PC-3 (cell line): ENCODE results near the gene TRMT2A. TPM values are rescaled to one million over a fixed set of nuclear protein-coding genes. Genes with fewer than 3 reads are reported as not detected.

ENCODE experiments used
- ATAC-seq: fragments of 200-7000 bp; cut with Tn5 transposase; 2 replicates; pipeline ENCODE4 v1.9.1; 2020; ENCODE audit warnings: mild to moderate bottlenecking, moderate library complexity
- BruUV-seq: library from RNA; stranded (reverse); fragments of 400-500 nt; replicated peaks from 2 replicates; lab custom pipeline; 2021; lab: Mats Ljungman, UMichigan
- CTCF ChIA-PET: fragments of 300-600 bp; sonication (Branson Sonifier 250); formaldehyde crosslinking; loops from one replicate; lab custom pipeline; 2022; ENCODE audit warnings: antibody characterized with exemption; lab: Charles Lee
- POLR2A ChIA-PET: fragments of 300-600 bp; sonication (Branson Sonifier 250); formaldehyde crosslinking; loops from one replicate; lab custom pipeline; 2022; ENCODE audit warnings: antibody characterized with exemption; ENCODE audit not compliant: unreplicated experiment; lab: Charles Lee
- DNase-seq: peaks from one replicate; pipeline ENCODE4 v3.0.0-alpha.2; 2015
- H2AFZ ChIP-seq: fragments of 300-600 bp; sonication (generic); 2 replicates; pipeline ENCODE4 v1.6.0; 2016; ENCODE audit warnings: antibody characterized with exemption, low read length
- H3F3A ChIP-seq: fragments of 300-600 bp; sonication (generic); one replicate; pipeline ENCODE4 v1.6.0; 2017; ENCODE audit warnings: antibody characterized with exemption, low read length, control low read depth, mild to moderate bottlenecking; ENCODE audit not compliant: unreplicated experiment
- H3K27ac ChIP-seq: fragments of 300-600 bp; sonication (generic); 2 replicates; pipeline ENCODE4 v1.5.1; 2016; ENCODE audit warnings: mild to moderate bottlenecking, low read length
- H3K27me3 ChIP-seq: fragments of 300-600 bp; sonication (generic); 2 replicates; pipeline ENCODE4 v1.6.1; 2016; ENCODE audit warnings: low read length, mixed read lengths
- H3K36me3 ChIP-seq: fragments of 300-600 bp; sonication (generic); 2 replicates; pipeline ENCODE4 v1.6.1; 2016; ENCODE audit warnings: low read depth, mixed run types, low read length, mixed read lengths
- H3K4me1 ChIP-seq: fragments of 300-600 bp; sonication (generic); 2 replicates; pipeline ENCODE4 v1.5.1; 2016; ENCODE audit warnings: low read length; ENCODE audit not compliant: insufficient read depth
- H3K4me2 ChIP-seq: fragments of 300-600 bp; sonication (generic); 2 replicates; pipeline ENCODE4 v1.6.0; 2016; ENCODE audit warnings: low read length
- H3K4me3 ChIP-seq: fragments of 300-600 bp; sonication (generic); 2 replicates; pipeline ENCODE4 v1.5.1; 2016; ENCODE audit warnings: mild to moderate bottlenecking, low read length, mixed read lengths
- H3K79me2 ChIP-seq: fragments of 300-600 bp; sonication (generic); 2 replicates; pipeline ENCODE4 v1.6.1; 2017; ENCODE audit warnings: low read length, mixed read lengths
- H3K9ac ChIP-seq: fragments of 300-600 bp; sonication (generic); 2 replicates; pipeline ENCODE4 v1.6.0; 2016; ENCODE audit warnings: mild to moderate bottlenecking, low read length
- H3K9me2 ChIP-seq: fragments of 300-600 bp; sonication (generic); replicated peaks from 2 replicates; pipeline ENCODE4 v1.6.1; 2016; ENCODE audit warnings: mixed run types, low read length, mixed read lengths
- H3K9me3 ChIP-seq: fragments of 300-600 bp; sonication (generic); 2 replicates; pipeline ENCODE4 v1.6.1; 2016; ENCODE audit warnings: low read length, mixed read lengths
- H4K20me1 ChIP-seq: fragments of 300-600 bp; sonication (generic); 2 replicates; pipeline ENCODE4 v1.6.1; 2016; ENCODE audit warnings: low read length, mixed read lengths
- EZH2 ChIP-seq: fragments of 300-600 bp; sonication (generic); IDR thresholded peaks from one replicate; pipeline ENCODE4 v1.6.1; 2017; ENCODE audit warnings: antibody characterized with exemption, mild to moderate bottlenecking, low read length; ENCODE audit not compliant: unreplicated experiment
- EZH2phosphoT487 ChIP-seq: fragments of 300-600 bp; sonication (generic); IDR thresholded peaks from 2 replicates; pipeline ENCODE4 v1.6.1; 2018; ENCODE audit warnings: mild to moderate bottlenecking, antibody characterized with exemption, low read length, borderline replicate concordance
- intact Hi-C: fragments of 100-400 bp; cut with micrococcal nuclease; formaldehyde crosslinking; loops from 2 replicates; pipeline ENCODE4 v1.9.0; 2023
- total RNA-seq: library from RNA; depleted of rRNA; stranded (reverse); fragments of >200 nt; gene quantifications from 2 replicates; pipeline ENCODE4 v1.2.3, GENCODE V29; 2014
- TF ChIP-seq, protein P1 (sequence below): fragments of 300-600 bp; sonication (generic); conservative IDR thresholded peaks from 2 replicates; pipeline ENCODE4 v1.5.1; 2017; ENCODE audit warnings: antibody characterized with exemption, low read depth, mild to moderate bottlenecking, low read length

Gene TRMT2A
- total RNA-seq, 1 experiment from 2014 or later, result 62.1 TPM

DNA sequence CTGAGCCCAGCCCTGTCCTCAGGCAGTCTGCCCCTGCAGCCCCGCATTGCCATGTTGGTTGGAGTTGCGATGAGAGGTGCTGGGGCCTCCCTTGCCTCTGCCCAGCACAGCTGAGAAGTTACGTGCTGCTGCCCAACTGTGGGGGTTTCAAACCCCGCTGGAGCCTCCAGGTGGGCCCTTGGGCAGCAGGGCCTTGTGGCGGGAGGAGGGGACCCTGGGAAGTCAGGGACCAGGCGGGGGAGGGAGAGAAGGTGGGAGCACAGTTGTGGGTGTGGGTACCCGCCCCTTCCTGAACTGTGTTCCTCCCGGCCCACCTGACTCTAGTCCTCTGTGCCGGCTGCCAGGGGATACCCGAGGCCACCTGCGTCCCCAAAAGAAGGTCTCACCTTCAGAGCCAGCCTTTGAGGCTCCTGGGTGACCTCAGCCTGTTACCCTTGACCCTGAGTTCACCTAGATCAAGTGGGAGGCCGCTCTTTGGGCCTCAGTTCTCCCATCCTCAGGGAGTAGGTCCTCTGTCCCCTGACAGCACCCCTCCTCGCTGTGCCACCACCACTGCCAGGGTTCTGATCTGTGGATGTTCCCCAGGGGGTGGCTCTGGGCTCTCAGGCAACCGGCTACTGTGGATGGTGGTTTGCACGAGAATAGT is 41.5 kb upstream of the TRMT2A start:
- ChIA-PET CTCF (no interaction called here), POLR2A (no interaction called here)
- DNase-seq, result no peak
- H3K9ac ChIP-seq, result no peak overlapping the region
- H3K4me3 ChIP-seq, result no peak overlapping the region
- no peaks in the 10 kb centered on the region for H3K4me1 ChIP-seq
- no peak overlapping the region for H3K4me2 ChIP-seq
- H3K27ac ChIP-seq, result no peak overlapping the region
- intact Hi-C loops, result no loop called here
- no peak overlapping the region for H2AFZ ChIP-seq
- no peaks in the 10 kb centered on the region for H3F3A ChIP-seq
- no peaks in the 10 kb centered on the region; the same call in 1 of the 2 replicates for H3K36me3 ChIP-seq
- no peaks in the 10 kb centered on the region for H3K9me3 ChIP-seq
- no peaks in the 10 kb centered on the region for H3K79me2 ChIP-seq
- H4K20me1 ChIP-seq, result no peaks in the 10 kb centered on the region
- TF ChIP-seq EZH2, result no peak
- TF ChIP-seq EZH2phosphoT487, result no peak
- TF ChIP-seq, protein P1, sequence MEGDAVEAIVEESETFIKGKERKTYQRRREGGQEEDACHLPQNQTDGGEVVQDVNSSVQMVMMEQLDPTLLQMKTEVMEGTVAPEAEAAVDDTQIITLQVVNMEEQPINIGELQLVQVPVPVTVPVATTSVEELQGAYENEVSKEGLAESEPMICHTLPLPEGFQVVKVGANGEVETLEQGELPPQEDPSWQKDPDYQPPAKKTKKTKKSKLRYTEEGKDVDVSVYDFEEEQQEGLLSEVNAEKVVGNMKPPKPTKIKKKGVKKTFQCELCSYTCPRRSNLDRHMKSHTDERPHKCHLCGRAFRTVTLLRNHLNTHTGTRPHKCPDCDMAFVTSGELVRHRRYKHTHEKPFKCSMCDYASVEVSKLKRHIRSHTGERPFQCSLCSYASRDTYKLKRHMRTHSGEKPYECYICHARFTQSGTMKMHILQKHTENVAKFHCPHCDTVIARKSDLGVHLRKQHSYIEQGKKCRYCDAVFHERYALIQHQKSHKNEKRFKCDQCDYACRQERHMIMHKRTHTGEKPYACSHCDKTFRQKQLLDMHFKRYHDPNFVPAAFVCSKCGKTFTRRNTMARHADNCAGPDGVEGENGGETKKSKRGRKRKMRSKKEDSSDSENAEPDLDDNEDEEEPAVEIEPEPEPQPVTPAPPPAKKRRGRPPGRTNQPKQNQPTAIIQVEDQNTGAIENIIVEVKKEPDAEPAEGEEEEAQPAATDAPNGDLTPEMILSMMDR, result no peak
- no TSS peak for BruUV-seq
- ATAC-seq, result no peak
- H3K9me2 ChIP-seq, result no peaks in the 10 kb centered on the region
- no peaks in the 10 kb centered on the region for H3K27me3 ChIP-seq

DNA sequence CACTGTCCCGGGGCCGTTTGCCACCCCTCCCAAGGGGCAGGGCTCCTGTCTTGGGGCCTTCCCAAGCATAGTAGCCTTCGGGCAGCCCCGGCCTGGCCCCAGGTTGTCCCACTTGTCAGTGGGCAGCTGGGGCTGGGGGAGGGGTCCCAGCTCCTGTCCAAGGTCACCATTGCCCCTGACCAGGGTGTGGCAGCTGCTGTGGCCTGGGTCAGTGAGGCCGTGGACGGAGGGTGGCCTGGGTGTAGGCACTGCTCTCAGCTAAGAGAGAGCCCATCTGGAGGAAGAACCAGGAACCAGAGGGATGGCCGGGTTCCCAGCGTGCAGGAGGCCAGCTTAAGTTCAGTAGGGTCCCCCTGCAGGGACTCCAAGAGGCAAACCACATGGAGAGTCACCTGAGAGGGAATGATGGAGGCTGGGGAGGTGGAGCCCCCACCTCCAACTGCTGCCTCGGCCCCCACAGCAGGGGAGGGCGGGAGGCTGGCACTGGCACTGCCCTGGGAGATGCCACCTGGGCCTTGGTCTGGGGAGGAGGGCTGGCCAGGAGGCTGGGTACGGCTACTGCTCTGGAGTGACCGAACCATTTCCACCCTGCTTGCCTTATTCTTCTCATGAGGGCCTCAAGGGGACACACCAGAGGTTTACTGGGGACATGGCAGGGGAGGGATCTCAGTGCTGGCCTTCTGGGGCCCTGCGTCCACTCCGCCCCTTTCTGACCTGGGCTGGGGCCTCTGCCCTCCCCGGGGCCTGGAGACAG is 40.6 kb upstream of the TRMT2A start:
- Histone ChIP-seq H3K9me3 (no peaks in the 10 kb centered on the region), H3K9me2 (no peaks in the 10 kb centered on the region), H3K79me2 (no peaks in the 10 kb centered on the region), H4K20me1 (no peaks in the 10 kb centered on the region), H3K4me2 (no peak overlapping the region), H3K4me3 (no peak overlapping the region), H3K27ac (no peak overlapping the region), H3K9ac (no peak overlapping the region), H2AFZ (no peak overlapping the region), H3K36me3 (no peaks in the 10 kb centered on the region; the same call in 1 of the 2 replicates), H3K27me3 (no peaks in the 10 kb centered on the region), H3K4me1 (no peaks in the 10 kb centered on the region), H3F3A (no peaks in the 10 kb centered on the region)
- DNase-seq (no peak), ATAC-seq (no peak)
- no TSS peak for BruUV-seq
- POLR2A ChIA-PET, result no interaction called here
- TF ChIP-seq EZH2phosphoT487 (no peak), EZH2 (no peak)
- TF ChIP-seq, protein P1, result no peak
- CTCF ChIA-PET, result interaction anchor here (0.6 kb wide), 1 partner anchor 261 kb away, joined by 10 read pairs; no protein-coding TSS in a partner anchor
- intact Hi-C loops, result no loop called here
